AG09309 (cell line): Measurements from ENCODE around the gene DCTD.

Experiments
- DNase-seq: peaks from one replicate; pipeline ENCODE4 v3.0.0-alpha.2; 2010; ENCODE audit warnings: low read depth
- H3K4me3 ChIP-seq: 2 replicates; pipeline ENCODE4 v1.5.1; 2011; ENCODE audit warnings: mild to moderate bottlenecking, low read depth, low read length, moderate library complexity; ENCODE audit not compliant: control insufficient read depth
- TF ChIP-seq, protein P1 (sequence below): IDR thresholded peaks from 2 replicates; pipeline ENCODE4 v1.5.1; 2011; ENCODE audit warnings: mild to moderate bottlenecking, low read depth, low read length, inconsistent platforms; ENCODE audit not compliant: insufficient read depth, control insufficient read depth; ENCODE audit errors: missing control alignments

DCTD gene

DNA sequence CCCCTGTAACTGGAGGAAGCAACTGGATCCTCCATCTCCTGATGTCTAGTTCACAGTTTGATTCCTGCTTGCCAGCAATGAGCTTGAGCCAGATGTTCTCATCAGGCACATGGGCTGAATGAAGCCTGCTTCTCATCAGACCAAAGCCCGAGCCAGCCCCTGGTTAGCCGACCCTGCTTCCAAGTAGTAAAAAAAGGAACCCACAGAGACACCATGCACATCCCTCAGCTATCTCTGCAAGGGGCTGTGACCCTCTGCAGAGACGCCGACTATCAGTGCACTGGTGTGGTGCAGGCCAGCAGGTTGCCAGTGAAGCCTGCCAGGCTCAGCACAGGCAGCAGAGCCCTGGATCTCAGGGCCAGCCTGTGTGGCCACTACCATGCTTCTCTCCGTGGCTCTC, 2.8 kb downstream of the DCTD start:
- TF ChIP-seq, protein P1, sequence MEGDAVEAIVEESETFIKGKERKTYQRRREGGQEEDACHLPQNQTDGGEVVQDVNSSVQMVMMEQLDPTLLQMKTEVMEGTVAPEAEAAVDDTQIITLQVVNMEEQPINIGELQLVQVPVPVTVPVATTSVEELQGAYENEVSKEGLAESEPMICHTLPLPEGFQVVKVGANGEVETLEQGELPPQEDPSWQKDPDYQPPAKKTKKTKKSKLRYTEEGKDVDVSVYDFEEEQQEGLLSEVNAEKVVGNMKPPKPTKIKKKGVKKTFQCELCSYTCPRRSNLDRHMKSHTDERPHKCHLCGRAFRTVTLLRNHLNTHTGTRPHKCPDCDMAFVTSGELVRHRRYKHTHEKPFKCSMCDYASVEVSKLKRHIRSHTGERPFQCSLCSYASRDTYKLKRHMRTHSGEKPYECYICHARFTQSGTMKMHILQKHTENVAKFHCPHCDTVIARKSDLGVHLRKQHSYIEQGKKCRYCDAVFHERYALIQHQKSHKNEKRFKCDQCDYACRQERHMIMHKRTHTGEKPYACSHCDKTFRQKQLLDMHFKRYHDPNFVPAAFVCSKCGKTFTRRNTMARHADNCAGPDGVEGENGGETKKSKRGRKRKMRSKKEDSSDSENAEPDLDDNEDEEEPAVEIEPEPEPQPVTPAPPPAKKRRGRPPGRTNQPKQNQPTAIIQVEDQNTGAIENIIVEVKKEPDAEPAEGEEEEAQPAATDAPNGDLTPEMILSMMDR: no peak
- no peak overlapping the region for H3K4me3 ChIP-seq
- no peak for DNase-seq

DNA sequence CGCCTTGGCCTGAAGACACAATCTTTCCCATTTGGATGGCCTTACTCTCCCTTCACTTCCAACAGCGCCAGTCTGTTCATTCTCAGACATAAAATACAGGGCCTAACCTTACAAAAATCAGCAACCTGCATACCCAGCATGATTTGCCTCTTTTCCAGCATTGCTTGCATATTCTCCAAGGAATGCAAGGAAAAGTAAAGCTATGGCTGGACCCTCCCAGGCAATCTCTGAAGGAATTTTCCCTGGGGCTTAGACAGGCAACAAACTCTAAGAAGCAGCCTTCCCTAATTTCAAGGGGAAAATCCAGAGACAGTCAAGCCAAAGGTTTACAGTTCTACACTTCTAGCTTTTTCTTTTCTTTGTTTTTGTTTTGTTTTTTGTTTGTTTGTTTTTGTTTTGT, 3.6 kb downstream of the DCTD start:
- TF ChIP-seq, protein P1: no peak
- H3K4me3 ChIP-seq: no peak overlapping the region
- DNase-seq: no peak

DNA sequence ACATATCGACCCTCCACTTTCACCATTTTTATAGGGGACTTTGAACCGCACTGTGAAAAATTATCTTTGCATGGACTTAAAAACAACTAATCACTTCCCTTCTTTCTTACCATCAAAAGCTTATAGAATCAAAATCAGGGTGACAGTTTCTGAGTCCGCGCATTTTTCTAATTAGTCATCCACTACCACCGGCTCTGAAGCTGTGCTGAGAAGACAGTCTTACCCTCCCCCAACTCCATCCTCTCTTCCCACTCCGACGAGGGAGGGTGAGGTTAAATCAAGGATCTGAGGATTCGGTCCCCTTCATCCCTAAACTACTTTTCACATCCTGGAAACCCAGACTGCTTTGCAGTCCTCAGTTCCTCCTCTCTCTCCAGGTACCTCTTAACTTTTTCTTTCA, 4.2 kb downstream of the DCTD start:
- DNase-seq: no peak
- TF ChIP-seq, protein P1: no peak
- H3K4me3 ChIP-seq: no peak overlapping the region

DNA sequence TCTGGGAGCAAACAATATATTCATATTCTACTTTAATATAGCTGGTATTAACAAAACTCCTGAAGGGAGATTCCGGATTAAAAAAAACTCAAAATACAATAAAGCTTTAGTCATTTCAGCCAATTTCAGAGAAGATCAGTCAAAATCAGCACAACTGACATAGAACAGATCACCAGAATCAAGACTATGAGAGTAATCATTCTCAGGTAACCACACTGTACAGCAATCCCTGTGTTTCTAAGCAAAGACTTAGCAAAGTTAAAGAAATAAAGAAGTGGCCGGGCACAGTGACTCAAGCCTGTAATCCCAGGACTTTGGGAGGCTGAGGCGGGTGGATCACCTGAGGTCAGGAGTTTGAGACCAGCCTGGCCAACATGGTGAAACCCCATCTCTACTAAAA, 9.1 kb downstream of the DCTD start:
- no peak for DNase-seq
- H3K4me3 ChIP-seq: no peak overlapping the region
- TF ChIP-seq, protein P1: no peak

DNA sequence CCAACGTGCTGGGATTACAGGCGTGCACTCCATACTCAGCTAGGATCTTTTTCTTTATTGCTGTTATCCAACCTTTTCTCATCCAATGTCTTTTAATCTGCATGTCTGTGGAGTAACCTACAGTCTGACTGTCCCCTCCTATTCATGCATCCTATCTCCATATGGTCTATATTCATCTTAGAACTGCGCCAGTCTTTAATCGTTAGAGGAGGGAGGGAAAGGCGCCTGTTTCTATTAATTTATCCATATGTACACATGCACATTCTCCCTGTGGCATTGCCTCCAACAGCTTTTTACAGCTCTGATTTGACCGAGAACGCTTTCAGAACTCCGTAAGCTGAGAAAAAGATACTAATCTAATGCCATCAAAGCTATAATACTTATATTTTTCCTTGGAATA, 9.8 kb downstream of the DCTD start:
- TF ChIP-seq, protein P1: no peak
- no peak overlapping the region for H3K4me3 ChIP-seq
- no peak for DNase-seq

DNA sequence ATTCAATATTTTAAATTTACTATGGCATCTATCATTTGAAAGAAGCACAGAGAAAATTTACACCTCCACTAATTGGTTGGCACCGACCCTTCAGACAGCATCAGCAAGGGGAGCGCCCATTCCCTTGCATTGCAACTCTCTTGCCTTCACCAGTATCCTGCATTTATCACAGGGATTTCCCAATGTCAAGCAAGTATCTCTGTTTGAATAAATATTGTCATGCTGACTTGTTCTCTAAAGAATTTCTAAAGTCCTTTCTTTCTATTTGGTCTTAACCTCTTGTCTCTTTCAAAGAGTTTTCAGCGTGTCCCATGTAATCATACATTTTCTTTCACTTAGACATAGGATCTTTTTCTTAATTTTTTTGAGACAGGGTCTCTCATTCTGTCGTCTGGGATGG, 10.4 kb downstream of the DCTD start:
- TF ChIP-seq, protein P1: no peak
- no peak overlapping the region for H3K4me3 ChIP-seq
- no peak for DNase-seq

DNA sequence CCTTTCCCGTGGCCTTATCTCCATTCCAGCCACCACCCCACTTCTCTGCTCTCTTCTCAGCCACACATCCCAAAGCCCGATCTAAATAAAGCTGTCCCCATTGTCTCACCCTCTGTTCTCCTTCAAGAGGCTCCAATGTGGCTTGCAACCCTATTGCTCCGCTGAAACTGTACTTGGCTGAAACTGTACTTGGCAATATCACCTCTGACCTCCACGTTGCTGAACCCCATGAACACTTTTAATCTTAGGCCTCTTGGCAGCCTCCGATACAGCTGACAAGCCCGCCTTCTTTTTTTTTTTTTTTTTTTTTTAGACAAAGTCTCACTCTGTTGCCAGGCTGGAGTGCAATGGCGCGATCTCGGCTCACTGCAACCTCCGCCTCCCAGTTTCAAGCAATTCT, 12.1 kb downstream of the DCTD start:
- no peak for DNase-seq
- TF ChIP-seq, protein P1: no peak

More for the DNA sequence above, 12.1 kb downstream of the DCTD start:
- no peak overlapping the region for H3K4me3 ChIP-seq
